Kidney (tissue), 14 donors: ENCODE results near the gene CDC7. TPM values are rescaled to one million over a fixed set of nuclear protein-coding genes. Genes with fewer than 3 reads are reported as not detected.

Experiments used
- DNase-seq, 5 donors: peaks; one replicate each; pipeline ENCODE4 v3.0.0-alpha.2; 2013 to 2020
- FAIRE-seq: peaks from 2 replicates; lab custom pipeline; 2012; peaks lifted over from hg19 to GRCh38; lab: Jason Lieb, UNC
- H3K27ac ChIP-seq, 2 donors: one replicate each; pipeline ENCODE4 v1.7.0; 2013; ENCODE audit warnings: low read depth in 2 of 2, low read length in 2 of 2, inconsistent platforms in 1 of 2
- H3K27me3 ChIP-seq: one replicate; pipeline ENCODE4 v1.7.1; 2013; ENCODE audit warnings: low read length, inconsistent platforms; ENCODE audit not compliant: control insufficient read depth, insufficient read depth
- H3K36me3 ChIP-seq, 3 donors: one replicate each; pipeline versions ENCODE4 v1.7.0 to v1.7.1; 2013; ENCODE audit warnings: low read length in 3 of 3, control low read depth in 1 of 3, inconsistent platforms in 1 of 3; ENCODE audit not compliant: insufficient read depth in 3 of 3, control insufficient read depth in 2 of 3
- H3K4me1 ChIP-seq, 3 donors: one replicate each; pipeline versions ENCODE4 v1.7.0 to v1.7.1; 2013; ENCODE audit warnings: low read length in 3 of 3, inconsistent platforms in 1 of 3, low read depth in 1 of 3; ENCODE audit not compliant: control insufficient read depth in 2 of 3, insufficient read depth in 2 of 3
- H3K4me3 ChIP-seq, 3 donors: one replicate each; pipeline versions ENCODE4 v1.7.0 to v1.8.1; 2013; ENCODE audit warnings: low read length in 3 of 3, control low read depth in 1 of 3, inconsistent platforms in 1 of 3
- H3K9ac ChIP-seq, 3 donors: one replicate each; pipeline versions ENCODE4 v1.7.0 to v1.7.1; 2013; ENCODE audit warnings: low read length in 3 of 3, control low read depth in 1 of 3, inconsistent platforms in 1 of 3
- H3K9me3 ChIP-seq, 3 donors: one replicate each; pipeline versions ENCODE4 v1.7.0 to v1.7.1; 2013; ENCODE audit warnings: low read length in 3 of 3, control low read depth in 1 of 3, inconsistent platforms in 1 of 3; ENCODE audit not compliant: control insufficient read depth in 2 of 3, insufficient read depth in 1 of 3
- intact Hi-C: fragments of 100-400 bp; cut with DNase I; formaldehyde crosslinking; loops from one replicate; pipeline ENCODE4 v1.11.1; 2022
- polyA plus RNA-seq: library from polyadenylated mRNA; stranded (reverse); fragments of 350-450 nt; fragmentation: Illumina TruSeq; extraction: RNeasy Lipid Tissue Mini Kit (QIAGEN cat#74804); gene quantifications from one replicate; pipeline ENCODE4 v1.2.3, GENCODE V29; 2014; ENCODE audit warnings: low read depth, low replicate concordance; ENCODE audit not compliant: insufficient read depth
- total RNA-seq: library from RNA; stranded (reverse); fragmentation: NEBNext Ultra II Directional; extraction: Animal tissue kit (Norgen Biotek cat#: 25700); gene quantifications from one replicate; pipeline ENCODE4 v1.2.1, GENCODE V29; 2021
- TF ChIP-seq, protein P1 (sequence below): IDR thresholded peaks from 3 replicates; pipeline ENCODE4 v1.5.1; 2012; ENCODE audit warnings: mild to moderate bottlenecking, moderate library complexity, borderline replicate concordance; ENCODE audit not compliant: insufficient read depth; ENCODE audit errors: extremely low read depth
- donor health status: control.
- donor health status: control.
- donor health status: control.
- donor health status: control.
- donor health status: control.
- donor health status: DM: yes; HTN: yes; CAD: no.
- donor health status: Normal renal cell carcinoma (clear cell type).

CDC7 gene
- total and polyA plus RNA-seq, 2 donors from 2014 or later = 1.4 to 3.2 TPM

DNA sequence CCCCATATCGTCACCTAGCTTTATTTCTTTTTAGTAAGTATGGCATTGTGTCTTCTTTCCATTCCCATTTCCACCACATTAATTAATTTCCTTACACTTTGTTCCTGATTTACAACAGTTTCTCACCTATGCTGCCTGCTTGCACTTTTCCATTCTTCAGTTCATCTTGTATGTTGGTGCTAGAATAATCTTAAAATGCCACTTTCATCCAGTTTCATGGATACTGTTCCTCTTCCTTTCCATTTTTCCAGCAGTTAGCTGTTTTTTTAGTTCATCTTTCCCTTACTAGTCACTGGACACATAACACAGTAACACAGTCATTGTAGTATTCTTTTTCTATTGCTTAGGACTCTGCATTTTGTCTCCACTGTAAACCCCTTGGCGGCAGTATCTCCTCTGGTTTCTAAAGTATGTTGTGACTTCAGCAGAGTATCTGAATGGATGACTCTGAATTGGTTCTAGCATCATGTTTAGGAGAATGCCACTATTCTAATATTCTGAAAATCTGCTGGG is 2.1 kb downstream of the CDC7 start:
- FAIRE-seq = no peak
- Histone ChIP-seq H3K27me3 (no peaks in the 10 kb centered on the region), H3K4me3 (no peak overlapping the region), H3K4me1 (peaks cover 0 to 12% (median 2%) of the 10 kb centered on the region in 3 donors), H3K36me3 (no peaks in the 10 kb centered on the region), H3K9me3 (no peaks in the 10 kb centered on the region), H3K27ac (no peak overlapping the region), H3K9ac (no peak overlapping the region)
- TF ChIP-seq, protein P1, sequence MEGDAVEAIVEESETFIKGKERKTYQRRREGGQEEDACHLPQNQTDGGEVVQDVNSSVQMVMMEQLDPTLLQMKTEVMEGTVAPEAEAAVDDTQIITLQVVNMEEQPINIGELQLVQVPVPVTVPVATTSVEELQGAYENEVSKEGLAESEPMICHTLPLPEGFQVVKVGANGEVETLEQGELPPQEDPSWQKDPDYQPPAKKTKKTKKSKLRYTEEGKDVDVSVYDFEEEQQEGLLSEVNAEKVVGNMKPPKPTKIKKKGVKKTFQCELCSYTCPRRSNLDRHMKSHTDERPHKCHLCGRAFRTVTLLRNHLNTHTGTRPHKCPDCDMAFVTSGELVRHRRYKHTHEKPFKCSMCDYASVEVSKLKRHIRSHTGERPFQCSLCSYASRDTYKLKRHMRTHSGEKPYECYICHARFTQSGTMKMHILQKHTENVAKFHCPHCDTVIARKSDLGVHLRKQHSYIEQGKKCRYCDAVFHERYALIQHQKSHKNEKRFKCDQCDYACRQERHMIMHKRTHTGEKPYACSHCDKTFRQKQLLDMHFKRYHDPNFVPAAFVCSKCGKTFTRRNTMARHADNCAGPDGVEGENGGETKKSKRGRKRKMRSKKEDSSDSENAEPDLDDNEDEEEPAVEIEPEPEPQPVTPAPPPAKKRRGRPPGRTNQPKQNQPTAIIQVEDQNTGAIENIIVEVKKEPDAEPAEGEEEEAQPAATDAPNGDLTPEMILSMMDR = no peak
- peak in 2 of 5 donors; percentile 33 to 49 for DNase-seq
- intact Hi-C loops = no loop called here

GRCh38 chr1:91503332-91503900 is 2.8 kb downstream of the CDC7 start:
- peaks cover 0 to 12% (median 2%) of the 10 kb centered on the region in 3 donors for H3K4me1 ChIP-seq
- no peak overlapping the region for H3K4me3 ChIP-seq
- TF ChIP-seq, protein P1 = no peak
- no peaks in the 10 kb centered on the region for H3K27me3 ChIP-seq
- H3K9me3 ChIP-seq = no peaks in the 10 kb centered on the region
- no peak overlapping the region for H3K9ac ChIP-seq
- H3K27ac ChIP-seq = no peak overlapping the region
- intact Hi-C loops = no loop called here
- DNase-seq (no peak), FAIRE-seq (no peak)
- H3K36me3 ChIP-seq = no peaks in the 10 kb centered on the region

DNA sequence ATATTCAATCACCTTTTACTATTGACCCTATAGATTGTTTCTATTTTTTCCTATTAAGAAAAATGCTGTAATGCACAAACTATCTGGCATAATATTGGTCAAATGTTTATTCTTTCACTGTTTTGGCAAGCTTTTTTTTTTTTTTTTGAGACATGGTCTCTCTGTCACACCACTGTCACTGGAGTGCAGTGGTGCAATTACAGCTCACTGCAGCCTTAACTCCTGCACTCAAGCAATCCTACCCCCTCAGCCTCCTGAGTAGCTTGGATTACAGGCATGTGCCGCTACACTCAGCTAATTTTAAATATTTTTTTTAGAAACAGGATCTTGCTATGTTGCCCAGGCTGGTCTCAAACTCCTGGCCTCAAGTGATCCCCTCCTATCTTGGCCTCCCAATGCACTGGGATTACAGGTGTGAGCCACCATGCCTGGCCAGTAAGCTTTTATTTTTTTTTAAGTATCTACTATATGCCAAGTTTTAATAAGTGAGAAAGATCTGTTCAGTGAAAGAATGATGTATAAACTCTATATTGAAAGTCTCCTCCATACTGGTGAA is 3.4 kb downstream of the CDC7 start:
- Histone ChIP-seq H3K27me3 (no peaks in the 10 kb centered on the region), H3K9me3 (no peaks in the 10 kb centered on the region), H3K4me1 (peaks cover 0 to 12% (median 2%) of the 10 kb centered on the region in 3 donors), H3K4me3 (no peak overlapping the region), H3K36me3 (no peaks in the 10 kb centered on the region), H3K27ac (no peak overlapping the region), H3K9ac (no peak overlapping the region)
- DNase-seq = no peak
- TF ChIP-seq, protein P1 = no peak
- FAIRE-seq = no peak
- intact Hi-C loops = no loop called here
